Islet of Langerhans (tissue), 1 donor: ENCODE measurements around the gene APC2.
"Not testable (repeated sequence)": the region's sequence is repeated elsewhere in the genome, so short reads cannot be mapped to it uniquely, and the experiment has no call there.

ENCODE experiments used
- FAIRE-seq: peaks from one replicate; lab custom pipeline; 2011; peaks lifted over from hg19 to GRCh38; lab: Jason Lieb, UNC

APC2 gene

DNA sequence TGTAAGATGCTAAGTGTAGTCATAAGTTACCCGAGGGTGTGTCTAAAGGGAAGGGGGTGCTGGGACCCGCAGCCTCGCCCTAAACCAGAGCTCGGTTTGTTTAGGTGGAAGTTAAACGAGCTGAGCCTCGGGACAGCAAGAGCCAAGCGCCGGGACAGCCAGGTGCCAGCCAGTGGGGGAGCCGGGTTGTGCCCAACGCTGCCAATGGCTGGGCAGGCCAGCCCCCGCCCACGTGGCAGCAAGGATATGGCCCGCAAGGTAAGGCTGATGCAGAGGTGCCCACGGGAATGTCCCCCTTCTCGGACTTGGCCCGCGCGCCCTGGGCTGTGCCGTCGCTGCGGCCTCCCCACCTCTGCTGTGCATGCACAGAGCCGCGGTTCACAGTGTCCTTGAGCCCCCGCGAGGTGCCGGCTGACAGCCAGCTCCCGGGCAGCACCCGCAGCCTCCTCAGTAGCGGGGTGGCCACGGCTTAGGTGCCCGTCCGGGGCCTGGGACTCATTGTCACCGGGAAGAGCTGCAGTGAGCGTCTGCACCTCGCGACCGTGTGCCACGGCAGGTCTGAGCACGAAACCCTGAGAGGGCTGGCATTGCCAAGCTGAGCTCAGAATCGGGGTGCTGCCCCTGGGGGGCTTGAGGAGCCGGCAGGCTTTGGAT is 21.1 kb upstream of the APC2 start:
- FAIRE-seq: no peak

- FAIRE-seq: no peak
Measured at GRCh38 chr19:1429750-1430149, 20.2 kb upstream of the APC2 start.

- no peak for FAIRE-seq
Measured at GRCh38 chr19:1430246-1430645, 19.7 kb upstream of the APC2 start.

DNA sequence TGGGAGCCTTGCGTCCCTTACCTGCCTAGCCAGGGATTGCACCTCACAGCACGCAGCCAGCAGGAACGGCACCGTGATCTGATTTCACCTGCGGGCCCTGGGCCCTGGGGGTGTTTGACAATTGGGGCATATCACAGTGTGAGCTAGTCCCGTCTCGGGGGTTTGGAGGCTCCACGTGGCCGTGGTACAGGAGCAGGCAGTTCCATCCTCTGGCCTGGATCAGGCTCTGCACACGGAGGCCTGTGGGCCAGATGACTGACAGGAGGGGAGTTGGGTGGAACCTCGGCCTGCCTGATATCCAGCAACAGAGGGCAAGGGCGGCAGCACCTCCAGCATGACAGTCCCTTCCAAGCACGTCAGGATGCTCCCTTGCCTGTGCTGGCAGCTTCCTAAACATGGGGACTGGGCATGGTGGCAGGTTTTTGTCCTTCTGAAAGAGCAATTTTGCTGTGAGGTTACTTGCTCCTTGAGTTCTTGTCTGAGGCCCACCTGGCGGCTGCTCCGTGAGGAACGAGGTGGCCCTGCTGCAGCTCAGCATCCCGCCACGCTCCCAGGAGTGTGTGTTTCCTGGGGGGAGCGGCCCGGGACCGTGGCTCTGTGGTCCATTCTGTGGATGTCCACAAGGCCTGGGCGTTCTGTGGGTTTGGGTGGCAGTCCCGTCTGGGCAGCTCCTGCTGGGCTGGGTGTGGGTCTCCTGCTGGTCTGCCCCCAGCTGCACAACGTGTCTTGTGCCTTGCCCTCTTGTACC is 18.0 kb upstream of the APC2 start:
- no peak for FAIRE-seq

- no peak for FAIRE-seq
Measured at GRCh38 chr19:1432507-1432887, 17.4 kb upstream of the APC2 start.

- FAIRE-seq: no peak
Measured at GRCh38 chr19:1433119-1434039, 16.5 kb upstream of the APC2 start.

- FAIRE-seq: no peak
Measured at GRCh38 chr19:1434040-1434366, 15.9 kb upstream of the APC2 start.

GRCh38 chr19:1434577-1435060 is 15.3 kb upstream of the APC2 start:
- FAIRE-seq: no peak

- FAIRE-seq: no peak
Measured at GRCh38 chr19:1435378-1435989, 14.4 kb upstream of the APC2 start.

DNA sequence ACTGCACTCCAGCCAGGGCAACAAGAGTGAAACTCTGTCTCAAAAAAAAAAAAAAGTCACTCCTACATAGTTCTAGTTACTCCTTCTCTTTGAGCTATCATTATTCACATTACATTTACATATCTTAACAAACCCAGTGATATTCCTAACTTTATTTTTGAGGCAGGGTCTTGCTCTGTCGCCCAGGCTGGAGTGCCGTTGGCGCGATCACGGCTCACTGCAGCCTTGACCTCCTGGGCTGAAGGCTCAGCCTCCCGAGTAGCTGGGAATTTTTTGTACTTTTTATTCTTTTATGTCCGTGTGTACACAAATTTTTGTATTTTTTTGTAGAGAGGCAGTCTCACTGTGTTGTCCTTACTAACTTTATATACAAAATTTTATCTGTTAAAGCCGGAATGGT is 12.3 kb upstream of the APC2 start:
- no peak for FAIRE-seq

- no peak for FAIRE-seq
Measured at GRCh38 chr19:1438035-1438932, 11.6 kb upstream of the APC2 start, which contains the start of gene RPS15. RPS15 (plus strand) TSS chr19:1438396; CDS start chr19:1438426, 30 bp downstream.

DNA sequence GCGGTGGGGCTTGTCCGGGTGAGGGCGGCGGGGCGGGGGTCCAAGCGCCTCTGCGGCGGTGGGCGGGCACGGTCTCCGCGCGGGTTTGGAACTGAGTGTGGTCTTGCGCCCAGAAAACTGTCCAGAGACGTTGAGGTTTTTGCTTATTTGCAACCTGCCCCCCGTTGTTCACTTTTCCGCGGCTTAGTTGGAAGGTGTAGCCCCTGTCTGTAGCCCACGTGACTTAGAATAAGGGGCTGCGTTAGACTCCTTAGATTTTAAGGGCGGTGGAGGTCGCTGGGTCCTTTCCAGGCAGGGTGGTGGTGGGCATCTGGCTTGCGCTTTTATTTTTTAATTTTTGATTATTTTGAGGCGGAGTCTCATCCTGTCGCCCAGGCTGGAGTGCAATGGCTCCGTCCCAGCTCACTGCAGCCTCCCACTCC is 11.0 kb upstream of the APC2 start:
- no peak for FAIRE-seq

DNA sequence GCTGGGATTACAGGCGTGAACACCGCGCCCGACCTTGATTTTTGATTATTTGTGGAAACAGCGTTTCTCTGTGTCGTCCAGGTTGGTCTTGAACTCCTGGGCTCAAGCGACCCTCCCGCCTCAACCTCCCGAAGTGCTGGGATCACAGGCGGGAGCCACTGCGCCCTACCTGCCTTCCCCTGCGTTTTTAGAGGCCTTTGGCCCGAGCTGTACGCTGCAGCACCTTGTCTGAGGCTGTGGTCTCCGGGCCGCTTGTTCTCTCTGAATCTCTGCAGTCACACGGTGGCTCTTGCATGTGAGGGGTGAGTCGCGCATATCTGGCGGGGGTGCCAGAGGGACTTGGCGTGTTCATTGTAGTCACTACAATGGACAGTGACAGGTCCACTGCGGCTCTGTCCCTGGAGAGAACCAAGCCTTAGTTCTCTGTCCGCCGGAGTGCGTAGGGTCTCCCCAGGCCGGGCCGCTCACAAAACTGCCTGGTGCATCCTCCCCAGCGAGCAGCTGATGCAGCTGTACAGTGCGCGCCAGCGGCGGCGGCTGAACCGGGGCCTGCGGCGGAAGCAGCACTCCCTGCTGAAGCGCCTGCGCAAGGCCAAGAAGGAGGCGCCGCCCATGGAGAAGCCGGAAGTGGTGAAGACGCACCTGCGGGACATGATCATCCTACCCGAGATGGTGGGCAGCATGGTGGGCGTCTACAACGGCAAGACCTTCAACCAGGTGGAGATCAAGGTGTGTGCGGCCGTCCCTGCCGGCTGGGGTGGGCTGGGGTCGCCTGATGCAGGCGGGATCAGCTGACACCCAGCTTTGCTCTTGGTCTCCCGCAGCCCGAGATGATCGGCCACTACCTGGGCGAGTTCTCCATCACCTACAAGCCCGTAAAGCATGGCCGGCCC is 10.2 kb upstream of the APC2 start:
- FAIRE-seq: not testable (repeated sequence)

- FAIRE-seq: no peak
Measured at GRCh38 chr19:1440418-1440801, 9.5 kb upstream of the APC2 start.

DNA sequence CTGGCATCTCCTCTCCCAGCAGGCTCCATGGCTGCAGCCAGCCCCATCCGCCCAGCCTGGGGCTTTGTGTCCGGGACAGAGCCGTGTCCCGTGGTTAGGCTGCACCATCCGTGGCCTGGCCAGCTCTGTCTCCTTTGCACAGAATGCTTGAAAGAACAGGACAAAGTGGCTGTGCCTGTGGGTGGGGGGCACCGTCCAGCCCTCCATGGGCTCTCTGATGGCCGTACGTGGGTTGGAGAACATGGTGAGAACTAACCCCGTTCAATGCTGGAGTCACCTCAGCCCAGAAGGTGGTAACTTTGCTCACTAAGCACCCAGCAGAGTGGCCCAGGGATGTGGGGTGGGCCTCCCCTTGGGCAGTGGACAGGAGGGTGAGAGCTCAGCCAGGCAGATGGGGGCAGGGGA is 8.9 kb upstream of the APC2 start:
- FAIRE-seq: no peak

GRCh38 chr19:1441677-1442438 is 8.1 kb upstream of the APC2 start:
- no peak for FAIRE-seq

- FAIRE-seq: no peak
Measured at GRCh38 chr19:1445185-1445931, 4.6 kb upstream of the APC2 start.

DNA sequence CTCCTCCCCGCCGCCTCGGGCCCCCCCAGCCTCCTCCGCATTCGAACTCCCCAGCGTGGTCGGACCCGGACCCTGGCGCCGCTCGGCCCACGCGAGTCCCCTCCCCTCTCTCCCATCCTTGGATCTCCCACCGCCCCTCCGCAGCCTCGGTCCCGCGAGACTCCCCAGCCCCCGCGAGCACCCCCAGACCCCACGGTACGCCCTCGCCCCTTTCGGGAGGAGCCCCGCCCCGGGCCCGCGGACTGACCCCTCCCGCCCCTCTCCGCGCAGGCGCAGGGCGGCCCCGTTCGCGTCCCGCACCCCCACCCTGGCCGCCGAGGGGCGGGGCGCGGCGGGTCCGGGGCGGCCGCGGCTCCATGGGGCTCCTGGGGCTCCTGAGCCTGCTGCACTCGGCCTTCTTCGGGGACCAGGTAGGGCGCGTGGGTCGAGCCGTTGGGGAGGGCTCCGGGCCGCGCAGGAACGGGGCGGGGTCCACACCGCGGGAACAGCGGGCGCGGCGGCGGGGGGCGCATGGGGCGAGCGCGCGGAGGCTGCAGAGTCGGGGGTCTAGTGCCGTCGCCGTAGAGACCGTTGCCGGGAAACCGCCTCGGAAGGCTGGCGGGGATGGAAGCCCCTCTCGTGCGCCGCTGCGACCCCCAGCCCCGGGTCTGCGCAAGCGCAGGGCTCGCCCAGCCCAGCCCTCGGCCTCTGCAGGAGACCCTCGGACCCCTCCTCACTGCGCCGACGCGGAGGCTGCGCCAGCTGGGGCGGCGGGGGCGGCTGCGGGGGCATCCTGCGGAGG is 3.8 kb upstream of the APC2 start:
- FAIRE-seq: no peak
